Activated naive CD4-positive, alpha-beta T cell treated with anti-CD3 and anti-CD28 coated beads, Interleukin-2, amount 50 U/mL, for 24 hours (primary cell): ENCODE data around the gene RHOV.

Experiments used
- H3K27ac Mint-ChIP-seq: one replicate; pipeline ENCODE4 v1.8.0; 2021; ENCODE audit warnings: mild to moderate bottlenecking, mixed read lengths
- H3K27me3 Mint-ChIP-seq: one replicate; pipeline ENCODE4 v1.8.0; 2021; ENCODE audit warnings: mixed read lengths
- H3K36me3 Mint-ChIP-seq: one replicate; pipeline ENCODE4 v1.8.0; 2021; ENCODE audit warnings: mixed read lengths
- H3K4me1 Mint-ChIP-seq: one replicate; pipeline ENCODE4 v1.8.0; 2021; ENCODE audit warnings: mixed read lengths
- H3K4me3 Mint-ChIP-seq: one replicate; pipeline ENCODE4 v1.8.0; 2021; ENCODE audit warnings: mild to moderate bottlenecking, mixed read lengths
- H3K9me3 Mint-ChIP-seq: one replicate; pipeline ENCODE4 v1.8.0; 2021; ENCODE audit warnings: mixed read lengths

Gene RHOV

GRCh38 chr15:40909662-40910630 is 35.9 kb upstream of the RHOV start:
- H3K36me3 Mint-ChIP-seq, result no peaks in the 10 kb centered on the region
- H3K27me3 Mint-ChIP-seq, result no peaks in the 10 kb centered on the region
- H3K4me1 Mint-ChIP-seq, result peaks cover 12% of the 10 kb centered on the region
- no peaks in the 10 kb centered on the region for H3K9me3 Mint-ChIP-seq
- no peak overlapping the region for H3K4me3 Mint-ChIP-seq
- peak overlapping the region; percentile 72 for H3K27ac Mint-ChIP-seq

GRCh38 chr15:40908095-40908494 is 34.1 kb upstream of the RHOV start:
- H3K36me3 Mint-ChIP-seq, result peaks cover 2% of the 10 kb centered on the region
- H3K27me3 Mint-ChIP-seq, result no peaks in the 10 kb centered on the region
- no peak overlapping the region for H3K27ac Mint-ChIP-seq
- H3K4me1 Mint-ChIP-seq, result peaks cover 25% of the 10 kb centered on the region
- H3K9me3 Mint-ChIP-seq, result no peaks in the 10 kb centered on the region
- peak overlapping the region; percentile 30 for H3K4me3 Mint-ChIP-seq

GRCh38 chr15:40906991-40907802 is 33.2 kb upstream of the RHOV start:
- Mint-ChIP-seq H3K36me3 (peaks cover 6% of the 10 kb centered on the region), H3K27ac (peak overlapping the region; percentile 74), H3K27me3 (no peaks in the 10 kb centered on the region), H3K9me3 (no peaks in the 10 kb centered on the region), H3K4me3 (peak overlapping the region; percentile 82), H3K4me1 (peaks cover 30% of the 10 kb centered on the region)

GRCh38 chr15:40906091-40906990 is 32.3 kb upstream of the RHOV start:
- no peaks in the 10 kb centered on the region for H3K9me3 Mint-ChIP-seq
- H3K36me3 Mint-ChIP-seq, result peaks cover 6% of the 10 kb centered on the region
- no peak overlapping the region for H3K27ac Mint-ChIP-seq
- H3K4me1 Mint-ChIP-seq, result peaks cover 30% of the 10 kb centered on the region
- no peaks in the 10 kb centered on the region for H3K27me3 Mint-ChIP-seq
- peak overlapping the region; percentile 82 for H3K4me3 Mint-ChIP-seq

GRCh38 chr15:40904552-40905201 is 30.6 kb upstream of the RHOV start:
- H3K27ac Mint-ChIP-seq, result no peak overlapping the region
- H3K4me3 Mint-ChIP-seq, result no peak overlapping the region
- H3K4me1 Mint-ChIP-seq, result peaks cover 36% of the 10 kb centered on the region
- no peaks in the 10 kb centered on the region for H3K27me3 Mint-ChIP-seq
- H3K9me3 Mint-ChIP-seq, result no peaks in the 10 kb centered on the region
- H3K36me3 Mint-ChIP-seq, result peaks cover 6% of the 10 kb centered on the region

GRCh38 chr15:40902605-40903561 is 28.8 kb upstream of the RHOV start:
- Mint-ChIP-seq H3K27ac (no peak overlapping the region), H3K4me1 (peaks cover 33% of the 10 kb centered on the region), H3K9me3 (no peaks in the 10 kb centered on the region), H3K27me3 (no peaks in the 10 kb centered on the region), H3K36me3 (peaks cover 6% of the 10 kb centered on the region), H3K4me3 (no peak overlapping the region)

- Mint-ChIP-seq H3K4me1 (peaks cover 39% of the 10 kb centered on the region), H3K27me3 (no peaks in the 10 kb centered on the region), H3K4me3 (no peak overlapping the region), H3K27ac (no peak overlapping the region), H3K36me3 (peaks cover 6% of the 10 kb centered on the region), H3K9me3 (no peaks in the 10 kb centered on the region)
Measured at GRCh38 chr15:40901053-40901443, 27.0 kb upstream of the RHOV start.

- Mint-ChIP-seq H3K27me3 (no peaks in the 10 kb centered on the region), H3K9me3 (no peaks in the 10 kb centered on the region), H3K27ac (no peak overlapping the region), H3K4me3 (no peak overlapping the region), H3K36me3 (peaks cover 6% of the 10 kb centered on the region), H3K4me1 (peaks cover 40% of the 10 kb centered on the region)
Measured at GRCh38 chr15:40900256-40901052, 26.4 kb upstream of the RHOV start.

- H3K27ac Mint-ChIP-seq, result no peak overlapping the region
- no peaks in the 10 kb centered on the region for H3K9me3 Mint-ChIP-seq
- peaks cover 46% of the 10 kb centered on the region for H3K4me1 Mint-ChIP-seq
- H3K36me3 Mint-ChIP-seq, result peaks cover 6% of the 10 kb centered on the region
- H3K4me3 Mint-ChIP-seq, result no peak overlapping the region
- H3K27me3 Mint-ChIP-seq, result no peaks in the 10 kb centered on the region
Measured at GRCh38 chr15:40899536-40900207, 25.6 kb upstream of the RHOV start.

- Mint-ChIP-seq H3K4me1 (peaks cover 35% of the 10 kb centered on the region), H3K27me3 (no peaks in the 10 kb centered on the region), H3K4me3 (peak overlapping the region; percentile 100), H3K36me3 (peaks cover 2% of the 10 kb centered on the region), H3K9me3 (no peaks in the 10 kb centered on the region), H3K27ac (peak overlapping the region; percentile 77)
Measured at GRCh38 chr15:40894681-40895448, 20.8 kb upstream of the RHOV start.

GRCh38 chr15:40893733-40894680 is 20.0 kb upstream of the RHOV start, which contains the start of gene VPS18:
VPS18 (plus strand) TSS chr15:40894450; CDS start chr15:40894769, 319 bp downstream.
- Mint-ChIP-seq H3K9me3 (no peaks in the 10 kb centered on the region), H3K27ac (peak within 1 kb of the TSS; percentile 98), H3K27me3 (no peaks in the 10 kb centered on the region), H3K4me3 (peak within 1 kb of the TSS; percentile 100), H3K4me1 (peaks cover 35% of the 10 kb centered on the region), H3K36me3 (peaks cover 2% of the 10 kb centered on the region)
